ENCODE results near the gene ACTN4. TPM values are rescaled to one million over a fixed set of nuclear protein-coding genes. Genes with fewer than 3 reads are reported as not detected.

ACTN4 gene
- total and polyA plus RNA-seq, 2 of the 4 experiments (the other 2 are of a cell fraction) = 541 to 659 TPM

- Histone ChIP-seq H2BK120ac (ENCODE audit: low read depth, low read length) (no peak overlapping the region), H3K36me3 (ENCODE audit: control insufficient read depth, insufficient read depth, low read length) (peaks cover 65% of the 10 kb centered on the region), H3K9me1 (ENCODE audit: insufficient read depth, low read length) (peaks cover 32% of the 10 kb centered on the region), H3K56ac (ENCODE audit: extremely low read depth, insufficient read depth, low read length) (no peak overlapping the region), H3K14ac (replicated peaks; ENCODE audit: low read depth, low read length) (no peak overlapping the region), H3K4ac (ENCODE audit: low read depth, low read length) (no peak overlapping the region), H4K91ac (ENCODE audit: insufficient read depth, low read depth, low read length) (no peak overlapping the region), H3K79me1 (ENCODE audit: low read depth in 1 of 2, low read length in 2 of 2) (peaks cover 0 to 97% of the 10 kb centered on the region in 2 experiments; a peak in 3 of 4 replicates), H2AK9ac (replicated peaks; ENCODE audit: low read depth, low read length, poor library complexity) (no peak overlapping the region), H2AK5ac (ENCODE audit: low read depth, low read length) (no peak overlapping the region; the same call in 1 of the 2 replicates), H3K23ac (ENCODE audit: low read depth, low read length) (no peak overlapping the region), H3K4me1 (ENCODE audit: control insufficient read depth, insufficient read depth, low read length) (peaks cover 13% of the 10 kb centered on the region), H3K9me3 (ENCODE audit: control insufficient read depth, insufficient read depth, low read length) (no peaks in the 10 kb centered on the region), H4K8ac (ENCODE audit: low read depth in 2 of 2, low read length in 2 of 2) (no peak overlapping the region), H3K4me3 (ENCODE audit: insufficient read depth, low read depth, low read length) (no peak overlapping the region), H3K9ac (ENCODE audit: low read depth, low read length) (no peak overlapping the region), H4K5ac (ENCODE audit: low read depth, low read length) (no peak overlapping the region), H3K27ac (ENCODE audit: insufficient read depth, low read length) (no peak overlapping the region), H2AFZ (replicated peaks; ENCODE audit: low read length, poor library complexity) (no peak overlapping the region), H3K4me2 (ENCODE audit: low read depth, low read length) (no peak overlapping the region), H2BK15ac (ENCODE audit: low read depth, low read length) (no peak overlapping the region), H3K27me3 (ENCODE audit: control insufficient read depth, insufficient read depth, low read length) (no peaks in the 10 kb centered on the region), H2BK20ac (ENCODE audit: low read depth, low read length) (no peak overlapping the region), H3K18ac (ENCODE audit: low read depth, low read length) (no peak overlapping the region), H4K20me1 (ENCODE audit: insufficient read depth, low read length) (peaks cover 95% of the 10 kb centered on the region), H2BK5ac (ENCODE audit: low read depth, low read length, poor library complexity, severe bottlenecking) (no peak overlapping the region)
- intact Hi-C loops (cut with micrococcal nuclease) = no loop called here
- 96% methylated on average over 17 of the region's 22 CpGs; no CpG with 5 or more reads in 1 of the 2 experiments for WGBS, 2 experiments (ENCODE audit: extremely low coverage in 2 of 2, insufficient read length in 1 of 2)
- no peak for DNase-seq
- CTCF ChIA-PET = no interaction called here
- no TSS peak for BruUV-seq (replicated peaks)
- TF ChIP-seq NFE2L2 (IDR thresholded peaks at IDR 0.05; ENCODE audit: low read depth, low read length) = no peak
- TF ChIP-seq MAZ (IDR thresholded peaks at IDR 0.05; ENCODE audit: borderline replicate concordance, low read depth, low read length) = no peak
- no peak for TF ChIP-seq CTCF (conservative IDR thresholded peaks at IDR 0.05; ENCODE audit: low read depth, low read length)
- TF ChIP-seq CHD1 (IDR thresholded peaks at IDR 0.05; ENCODE audit: low read depth, low read length) = no peak
- TF ChIP-seq RFX5 (IDR thresholded peaks at IDR 0.05; ENCODE audit: low read depth, low read length) = no peak
- no peak for TF ChIP-seq CEBPB (IDR thresholded peaks at IDR 0.05; ENCODE audit: low read depth, low read length)
- no peak for TF ChIP-seq SMC3 (IDR thresholded peaks at IDR 0.05; ENCODE audit: low read depth, low read length)
- TF ChIP-seq RAD21 (IDR thresholded peaks at IDR 0.05; ENCODE audit: low read length) = no peak
- no peak for TF ChIP-seq POLR2A (IDR thresholded peaks at IDR 0.05; ENCODE audit: low read depth, low read length)
- TF ChIP-seq MXI1 (IDR thresholded peaks at IDR 0.05; ENCODE audit: borderline replicate concordance, low read depth, low read length) = no peak
- TF ChIP-seq FOS (IDR thresholded peaks at IDR 0.05; ENCODE audit: low read depth, low read length) = no peak
- no peak for TF ChIP-seq RCOR1 (IDR thresholded peaks at IDR 0.05; ENCODE audit: insufficient replicate concordance, low read length)
- no peak for TF ChIP-seq USF2 (IDR thresholded peaks at IDR 0.05; ENCODE audit: low read depth, low read length)
- no peak for TF ChIP-seq BHLHE40 (IDR thresholded peaks at IDR 0.05; ENCODE audit: low read depth, low read length)
- TF ChIP-seq ELK1 (IDR thresholded peaks at IDR 0.05; ENCODE audit: borderline replicate concordance, low read depth, low read length) = no peak
- TF ChIP-seq MAFK (IDR thresholded peaks at IDR 0.05; ENCODE audit: low read depth, low read length) = no peak
- dilution Hi-C loops (cut with HindIII; ENCODE audit: low sequenced_read_pairs, unreplicated experiment) = no loop called here
- POLR2A ChIA-PET (ENCODE audit: unreplicated experiment) = no interaction called here
- in situ Hi-C loops (cut with MboI; ENCODE audit: low sequenced_read_pairs) = no loop called here
- no peak for ATAC-seq (ENCODE audit: low read depth)
Measured at GRCh38 chr19:38700350-38700901, 53.0 kb downstream of the ACTN4 start.

Measured in IMR-90 (cell line).